Osteoblast (primary cell): Measurements from ENCODE around the gene PSAPL1. TPM values are rescaled to one million over a fixed set of nuclear protein-coding genes. Genes with fewer than 3 reads are reported as not detected.

Experiments
- DNase-seq: peaks from one replicate; pipeline ENCODE4 v3.0.0; 2011; ENCODE audit warnings: low spot score, mixed read lengths; ENCODE audit not compliant: insufficient read length; ENCODE audit errors: missing footprints
- H2AFZ ChIP-seq: 2 replicates; pipeline ENCODE4 v1.6.0; 2011; ENCODE audit warnings: mild to moderate bottlenecking, low read length
- H3K27ac ChIP-seq: 2 replicates; pipeline ENCODE4 v1.5.1; 2011; ENCODE audit warnings: mild to moderate bottlenecking, low read depth, low read length, moderate library complexity
- H3K27me3 ChIP-seq: 2 replicates; pipeline ENCODE4 v1.6.0; 2012; ENCODE audit warnings: mild to moderate bottlenecking, control low read depth, inconsistent platforms, low read length, moderate library complexity; ENCODE audit not compliant: insufficient read depth
- H3K36me3 ChIP-seq: 2 replicates; pipeline ENCODE4 v1.5.1; 2011; ENCODE audit warnings: mild to moderate bottlenecking, low read length, control low read depth, moderate library complexity; ENCODE audit not compliant: insufficient read depth
- H3K4me1 ChIP-seq: 2 replicates; pipeline ENCODE4 v1.5.1; 2011; ENCODE audit warnings: mild to moderate bottlenecking, low read length, control low read depth, moderate library complexity; ENCODE audit not compliant: insufficient read depth
- H3K4me2 ChIP-seq: 2 replicates; pipeline ENCODE4 v1.6.0; 2011; ENCODE audit warnings: mild to moderate bottlenecking, low read length; ENCODE audit not compliant: insufficient read depth
- H3K4me3 ChIP-seq: fragments of 200-600 bp; sonication (generic); 3 replicates; pipeline ENCODE4 v1.5.1; 2012; ENCODE audit warnings: mild to moderate bottlenecking, low read length, inconsistent platforms; ENCODE audit not compliant: insufficient read depth
- H3K79me2 ChIP-seq: 2 replicates; pipeline ENCODE4 v1.6.0; 2012; ENCODE audit warnings: mild to moderate bottlenecking, low read length, control low read depth, inconsistent platforms; ENCODE audit not compliant: insufficient read depth
- H3K9me3 ChIP-seq: 2 replicates; pipeline ENCODE4 v1.5.1; 2011; ENCODE audit warnings: low read depth, low read length, control low read depth
- H4K20me1 ChIP-seq: 2 replicates; pipeline ENCODE4 v1.6.0; 2012; ENCODE audit warnings: mild to moderate bottlenecking, low read length, control low read depth; ENCODE audit not compliant: insufficient read depth
- CTCF ChIP-seq: IDR thresholded peaks from 2 replicates; pipeline ENCODE4 v1.5.1; 2011; ENCODE audit warnings: mild to moderate bottlenecking, low read depth, low read length, moderate library complexity; ENCODE audit errors: extremely low read depth
- total RNA-seq: library from RNA; depleted of rRNA; stranded (reverse); fragments of >200 nt; gene quantifications from 2 replicates; pipeline ENCODE4 v1.2.3, GENCODE V29; 2012

The PSAPL1 gene
- total RNA-seq, 1 donor, result not detected

GRCh38 chr4:7477695-7478094, 43.0 kb upstream of the PSAPL1 start:
- Histone ChIP-seq H3K4me1 (no peaks in the 10 kb centered on the region), H3K4me3 (no peak overlapping the region), H3K27me3 (peaks cover 3% of the 10 kb centered on the region), H3K4me2 (no peak overlapping the region), H3K79me2 (no peaks in the 10 kb centered on the region), H2AFZ (no peak overlapping the region), H4K20me1 (no peaks in the 10 kb centered on the region), H3K27ac (no peak overlapping the region), H3K9me3 (no peaks in the 10 kb centered on the region), H3K36me3 (no peaks in the 10 kb centered on the region)
- no peak for TF ChIP-seq CTCF
- no peak for DNase-seq

GRCh38 chr4:7476820-7477219, 42.1 kb upstream of the PSAPL1 start:
- Histone ChIP-seq H3K79me2 (no peaks in the 10 kb centered on the region), H3K4me3 (no peak overlapping the region), H3K36me3 (no peaks in the 10 kb centered on the region), H2AFZ (no peak overlapping the region), H3K4me2 (no peak overlapping the region), H3K4me1 (no peaks in the 10 kb centered on the region), H4K20me1 (no peaks in the 10 kb centered on the region), H3K9me3 (no peaks in the 10 kb centered on the region), H3K27me3 (peaks cover 3% of the 10 kb centered on the region), H3K27ac (no peak overlapping the region)
- DNase-seq, result no peak
- no peak for TF ChIP-seq CTCF

GRCh38 chr4:7475207-7475606, 40.5 kb upstream of the PSAPL1 start:
- Histone ChIP-seq H3K27me3 (peaks cover 3% of the 10 kb centered on the region), H3K79me2 (no peaks in the 10 kb centered on the region), H3K27ac (no peak overlapping the region), H3K9me3 (no peaks in the 10 kb centered on the region), H4K20me1 (no peaks in the 10 kb centered on the region), H3K4me1 (no peaks in the 10 kb centered on the region), H2AFZ (no peak overlapping the region), H3K4me2 (no peak overlapping the region), H3K36me3 (no peaks in the 10 kb centered on the region), H3K4me3 (no peak overlapping the region)
- TF ChIP-seq CTCF, result no peak
- DNase-seq, result no peak

GRCh38 chr4:7474320-7474719, 39.6 kb upstream of the PSAPL1 start:
- Histone ChIP-seq H3K27ac (no peak overlapping the region), H4K20me1 (no peaks in the 10 kb centered on the region), H3K9me3 (no peaks in the 10 kb centered on the region), H3K4me1 (no peaks in the 10 kb centered on the region), H3K79me2 (no peaks in the 10 kb centered on the region), H2AFZ (no peak overlapping the region), H3K36me3 (no peaks in the 10 kb centered on the region), H3K27me3 (peaks cover 3% of the 10 kb centered on the region), H3K4me3 (no peak overlapping the region), H3K4me2 (no peak overlapping the region)
- no peak for DNase-seq
- no peak for TF ChIP-seq CTCF
